Bronchial epithelial cell (primary cell): Measurements from ENCODE around the gene SH3TC2. TPM values are rescaled to one million over a fixed set of nuclear protein-coding genes. Genes with fewer than 3 reads are reported as not detected.

ENCODE experiments used
- DNase-seq: peaks from one replicate; pipeline ENCODE4 v3.0.0-alpha.2; 2010; ENCODE audit warnings: low read depth
- FAIRE-seq: peaks from 2 replicates; lab custom pipeline; 2011; peaks lifted over from hg19 to GRCh38; lab: Jason Lieb, UNC
- H3K27me3 ChIP-seq: 2 replicates; pipeline ENCODE4 v1.5.1; 2011; ENCODE audit warnings: low read length; ENCODE audit not compliant: control insufficient read depth, insufficient read depth
- H3K36me3 ChIP-seq: 2 replicates; pipeline ENCODE4 v1.5.1; 2011; ENCODE audit warnings: low read length; ENCODE audit not compliant: control insufficient read depth, insufficient read depth
- H3K4me3 ChIP-seq: 2 replicates; pipeline ENCODE4 v1.5.1; 2011; ENCODE audit warnings: mild to moderate bottlenecking, low read depth, low read length, control low read depth
- total RNA-seq: library from RNA; depleted of rRNA; stranded (reverse); fragments of >200 nt; gene quantifications from 2 replicates; pipeline ENCODE4 v1.2.1, GENCODE V29; 2014
- TF ChIP-seq, protein P1 (sequence below): IDR thresholded peaks from 2 replicates; pipeline ENCODE4 v1.5.1; 2011; ENCODE audit warnings: mild to moderate bottlenecking, moderate library complexity, low read length, control low read depth, inconsistent platforms; ENCODE audit not compliant: insufficient read depth, severe bottlenecking

Gene SH3TC2
- total RNA-seq = 4.0 and 4.7 TPM in 2 replicates

DNA sequence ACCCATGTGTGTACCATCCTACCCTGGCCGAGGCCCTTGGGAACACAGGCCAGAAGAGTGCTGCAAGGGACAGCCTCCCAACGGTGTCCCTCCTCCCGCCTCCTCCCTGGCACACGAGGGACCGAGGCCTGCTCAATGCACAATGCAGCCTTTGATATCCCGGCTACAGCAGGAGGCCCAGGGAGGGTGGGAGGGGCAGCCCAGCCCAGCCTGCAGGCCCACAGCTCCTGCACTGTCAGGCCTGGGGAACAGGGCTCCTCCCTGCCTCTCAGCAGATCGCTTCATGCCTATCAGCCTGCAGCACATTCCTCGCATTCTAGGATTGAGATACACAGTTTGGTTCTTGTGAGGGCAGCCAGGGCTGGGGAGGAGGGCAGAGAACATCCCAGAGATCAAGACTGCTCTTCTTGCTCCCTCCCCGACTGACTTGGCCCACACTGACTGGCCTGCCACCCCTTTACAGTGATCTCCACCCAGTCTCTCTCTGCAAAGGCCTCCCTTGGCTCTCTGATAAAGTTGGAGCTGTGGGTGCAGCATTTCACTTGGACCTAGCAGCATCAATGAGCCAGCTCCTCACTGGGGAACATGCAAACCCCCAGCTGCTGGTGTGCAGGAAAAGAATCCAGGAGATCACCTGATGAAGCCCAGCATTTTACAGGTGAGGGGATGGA lies at the start of gene SH3TC2:
Gene SH3TC2 (minus strand): TSS at position 46 of the 671 bp plus-strand sequence. CDS start 40 bp downstream, at position 6.
- DNase-seq (peak; percentile 69), FAIRE-seq (peak; percentile 32)
- TF ChIP-seq, protein P1, sequence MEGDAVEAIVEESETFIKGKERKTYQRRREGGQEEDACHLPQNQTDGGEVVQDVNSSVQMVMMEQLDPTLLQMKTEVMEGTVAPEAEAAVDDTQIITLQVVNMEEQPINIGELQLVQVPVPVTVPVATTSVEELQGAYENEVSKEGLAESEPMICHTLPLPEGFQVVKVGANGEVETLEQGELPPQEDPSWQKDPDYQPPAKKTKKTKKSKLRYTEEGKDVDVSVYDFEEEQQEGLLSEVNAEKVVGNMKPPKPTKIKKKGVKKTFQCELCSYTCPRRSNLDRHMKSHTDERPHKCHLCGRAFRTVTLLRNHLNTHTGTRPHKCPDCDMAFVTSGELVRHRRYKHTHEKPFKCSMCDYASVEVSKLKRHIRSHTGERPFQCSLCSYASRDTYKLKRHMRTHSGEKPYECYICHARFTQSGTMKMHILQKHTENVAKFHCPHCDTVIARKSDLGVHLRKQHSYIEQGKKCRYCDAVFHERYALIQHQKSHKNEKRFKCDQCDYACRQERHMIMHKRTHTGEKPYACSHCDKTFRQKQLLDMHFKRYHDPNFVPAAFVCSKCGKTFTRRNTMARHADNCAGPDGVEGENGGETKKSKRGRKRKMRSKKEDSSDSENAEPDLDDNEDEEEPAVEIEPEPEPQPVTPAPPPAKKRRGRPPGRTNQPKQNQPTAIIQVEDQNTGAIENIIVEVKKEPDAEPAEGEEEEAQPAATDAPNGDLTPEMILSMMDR = no peak
- no peaks in the 10 kb centered on the region for H3K36me3 ChIP-seq
- H3K27me3 ChIP-seq = no peaks in the 10 kb centered on the region
- no peak within 1 kb of the TSS for H3K4me3 ChIP-seq

DNA sequence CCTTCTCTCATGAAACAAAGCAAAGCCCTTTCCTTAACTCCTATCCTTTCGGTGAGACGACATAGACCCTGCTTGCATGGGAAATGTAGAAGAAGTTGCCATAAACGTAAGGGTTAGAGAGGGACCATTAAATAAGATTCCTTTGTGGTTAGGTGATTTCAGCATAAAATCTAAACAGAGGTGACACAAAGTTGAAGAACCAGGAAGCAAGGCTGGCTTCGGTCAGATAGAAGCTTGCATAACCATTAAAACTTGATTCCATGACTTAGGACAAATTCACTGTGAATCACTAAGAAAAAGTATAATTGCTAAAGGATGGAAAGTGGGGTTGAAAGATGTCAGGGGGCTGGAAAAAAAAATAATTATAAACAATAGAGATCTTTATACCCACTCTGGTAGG lies 47.5 kb upstream of the SH3TC2 start:
- H3K27me3 ChIP-seq = no peaks in the 10 kb centered on the region
- no peak overlapping the region for H3K4me3 ChIP-seq
- no peaks in the 10 kb centered on the region for H3K36me3 ChIP-seq
- peak; percentile 43 for DNase-seq
- TF ChIP-seq, protein P1 = no peak
- FAIRE-seq = no peak

DNA sequence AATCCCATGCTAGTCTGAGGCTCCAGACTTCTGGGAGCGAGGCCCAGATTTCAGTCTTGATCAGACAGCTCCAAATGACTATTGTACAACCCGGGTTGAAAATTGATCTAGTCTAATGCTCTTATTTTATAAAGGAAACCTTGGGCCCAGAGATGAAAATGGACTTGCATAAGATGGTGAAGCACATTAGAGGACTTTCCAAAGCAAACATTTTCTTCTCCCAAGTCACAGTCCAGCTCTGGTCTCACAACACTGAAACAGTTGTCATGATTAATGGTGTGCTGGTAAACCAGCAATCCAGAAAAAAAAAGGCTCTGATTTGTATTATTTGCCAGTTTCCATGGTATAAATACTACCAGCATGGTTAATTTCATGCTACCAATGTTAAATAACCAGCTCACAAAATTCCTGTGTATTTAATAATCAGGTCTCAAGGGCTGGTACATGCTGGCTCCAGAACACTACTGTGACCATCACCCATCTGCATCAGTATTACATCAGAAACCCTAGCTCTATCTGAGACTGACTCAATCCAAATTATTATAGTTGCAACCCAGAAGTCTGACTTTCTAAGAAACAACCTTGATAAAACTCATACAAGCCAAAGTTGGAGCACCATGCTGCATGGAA lies 45.9 kb upstream of the SH3TC2 start:
- no peaks in the 10 kb centered on the region for H3K36me3 ChIP-seq
- no peaks in the 10 kb centered on the region for H3K27me3 ChIP-seq
- TF ChIP-seq, protein P1 = no peak
- peak; percentile 13 for FAIRE-seq
- DNase-seq = no peak
- H3K4me3 ChIP-seq = no peak overlapping the region

DNA sequence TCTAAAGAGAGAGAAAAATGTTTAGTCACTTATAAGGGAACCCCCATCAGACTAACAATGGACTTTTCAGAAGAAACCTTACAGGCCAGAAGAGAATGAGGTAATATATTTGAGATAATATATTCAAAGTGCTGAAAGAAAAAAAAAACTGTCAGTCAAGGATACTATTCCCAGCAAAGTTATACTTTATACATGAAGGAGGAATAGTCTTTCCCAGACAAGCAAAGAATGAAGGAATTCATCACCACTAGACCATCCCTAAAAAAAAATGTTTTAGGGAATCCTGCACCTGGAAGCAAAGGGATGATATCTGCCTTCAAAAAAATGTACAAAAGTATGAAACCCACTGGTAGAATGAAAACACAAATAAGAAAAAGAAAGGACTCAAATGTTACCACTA lies 37.5 kb upstream of the SH3TC2 start:
- DNase-seq = no peak
- Histone ChIP-seq H3K4me3 (no peak overlapping the region), H3K36me3 (no peaks in the 10 kb centered on the region), H3K27me3 (no peaks in the 10 kb centered on the region)
- no peak for FAIRE-seq
- TF ChIP-seq, protein P1 = no peak

DNA sequence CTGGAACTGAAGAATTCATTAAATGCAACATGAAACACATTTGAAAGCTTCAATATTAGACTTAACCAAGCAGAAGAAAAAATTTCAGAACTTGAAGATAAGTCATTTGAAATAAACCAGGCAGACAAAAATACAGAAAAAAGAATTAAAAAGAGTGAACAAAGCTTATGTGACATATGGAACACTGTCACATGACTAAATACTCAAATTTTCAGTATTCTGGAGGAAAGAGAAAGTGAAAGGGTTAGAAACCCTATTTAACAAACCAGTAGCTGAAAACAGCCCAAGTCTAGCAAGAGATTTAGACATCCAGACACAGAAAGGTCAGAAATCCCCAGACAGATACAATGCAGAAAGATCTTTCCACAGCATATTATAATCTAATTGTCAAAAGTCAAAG lies 37.1 kb upstream of the SH3TC2 start:
- Histone ChIP-seq H3K4me3 (no peak overlapping the region), H3K36me3 (no peaks in the 10 kb centered on the region), H3K27me3 (no peaks in the 10 kb centered on the region)
- DNase-seq (no peak), FAIRE-seq (no peak)
- TF ChIP-seq, protein P1 = no peak
